ENCODE results near the gene PDE2A. TPM values are rescaled to one million over a fixed set of nuclear protein-coding genes. Genes with fewer than 3 reads are reported as not detected.

The PDE2A gene
- total and polyA plus RNA-seq, 4 donors: 9.4 to 17.5 (median 14.1) TPM

DNA sequence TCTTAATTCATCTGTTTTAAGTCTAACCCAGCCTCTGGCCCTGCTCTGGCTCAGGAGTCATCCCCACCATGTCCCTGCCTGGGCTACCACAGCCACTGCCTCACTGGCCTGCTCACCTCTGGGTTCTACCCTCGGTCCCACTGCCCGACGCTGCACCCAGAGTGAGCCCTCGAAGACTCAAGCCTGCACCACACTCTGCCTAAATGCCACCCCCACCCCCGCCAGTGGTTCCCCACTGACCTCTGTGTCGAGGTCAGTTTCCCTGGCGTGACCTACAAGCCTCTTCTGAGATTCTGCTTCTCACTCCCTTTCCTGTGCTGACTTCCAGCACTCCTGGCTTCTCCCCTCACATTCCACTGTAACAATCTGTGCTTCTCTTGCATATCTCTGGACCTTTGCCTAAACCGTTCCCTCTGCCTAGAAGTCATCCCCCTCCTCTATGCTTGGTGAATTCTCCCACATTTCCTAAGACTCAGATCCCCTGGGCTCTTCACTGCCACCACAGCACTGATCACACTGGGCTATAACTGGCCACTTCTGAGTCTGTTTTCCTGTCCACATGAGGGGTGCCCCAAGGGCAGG is 12.5 kb upstream of the PDE2A start:
- H3K27me3 ChIP-seq (ENCODE audit: control insufficient read depth, insufficient read depth, low read length): no peaks in the 10 kb centered on the region
- DNase-seq (ENCODE audit: low read depth in 4 of 6, low spot score in 6 of 6): peak in 1 of 6 donors; percentile 65
- H3K4me1 ChIP-seq (ENCODE audit: control insufficient read depth, insufficient read depth, low read length): peaks cover 12% of the 10 kb centered on the region
- H3K36me3 ChIP-seq (ENCODE audit: control insufficient read depth, insufficient read depth, low read length): peaks cover 59% of the 10 kb centered on the region
- H3K9me3 ChIP-seq (ENCODE audit: control insufficient read depth, insufficient read depth, low read length): no peaks in the 10 kb centered on the region
- 89% methylated on average over 8 of the region's 8 CpGs for WGBS (ENCODE audit: insufficient coverage)
- no peak overlapping the region for H3K4me3 ChIP-seq (ENCODE audit: low read depth, low read length)
- no peak overlapping the region for H3K27ac ChIP-seq (ENCODE audit: low read depth, low read length)

DNA sequence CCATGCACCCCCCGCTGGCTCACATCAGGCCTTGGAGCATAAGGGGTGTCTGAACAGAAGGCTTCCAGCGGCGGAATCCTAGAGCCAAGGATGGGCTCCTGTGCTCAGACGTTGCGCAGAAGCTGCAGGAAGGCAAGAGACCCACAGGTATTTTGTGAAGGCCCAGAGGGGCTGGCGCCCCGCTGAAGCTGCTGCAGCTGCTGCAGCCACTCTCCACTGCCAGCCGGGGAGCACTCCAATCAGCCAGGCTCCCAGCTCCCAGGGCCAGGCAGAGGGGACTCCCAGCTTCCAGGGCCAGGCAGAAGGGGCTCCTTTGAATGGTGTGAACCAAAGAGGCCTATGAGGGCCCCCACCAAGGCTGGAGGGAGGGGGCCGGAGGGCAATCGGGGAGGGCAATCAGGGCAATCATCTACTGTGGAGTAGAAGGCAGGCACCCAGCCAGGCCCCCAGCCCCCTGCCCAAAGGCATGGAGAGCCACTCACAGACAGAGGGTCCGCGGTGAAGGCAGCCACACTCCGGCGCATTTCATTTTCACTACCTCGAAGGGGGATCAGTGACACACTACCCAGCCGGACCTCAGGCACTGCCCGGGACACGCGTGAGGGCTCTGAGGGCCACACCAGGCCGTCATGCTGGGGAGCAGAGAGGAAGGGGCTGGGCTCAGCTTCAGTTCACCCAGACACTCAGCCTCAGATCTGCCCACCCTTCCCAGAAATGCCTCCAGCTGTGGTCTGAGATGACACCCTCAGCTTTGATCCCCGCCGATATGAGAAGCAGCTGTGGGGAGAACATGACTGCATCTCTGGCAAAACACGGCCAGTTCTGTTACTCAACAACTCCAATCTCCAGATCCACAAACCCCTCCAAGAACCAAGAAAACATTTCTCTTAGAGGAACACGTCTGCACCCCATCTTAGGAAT is 11.6 kb upstream of the PDE2A start:
- no peak overlapping the region for H3K4me3 ChIP-seq (ENCODE audit: low read depth, low read length)
- DNase-seq (ENCODE audit: low read depth in 4 of 6, low spot score in 6 of 6): no peak
- H3K27ac ChIP-seq (ENCODE audit: low read depth, low read length): no peak overlapping the region
- H3K9me3 ChIP-seq (ENCODE audit: control insufficient read depth, insufficient read depth, low read length): no peaks in the 10 kb centered on the region
- 82% methylated on average over 22 of the region's 24 CpGs for WGBS (ENCODE audit: insufficient coverage)
- peaks cover 20% of the 10 kb centered on the region for H3K4me1 ChIP-seq (ENCODE audit: control insufficient read depth, insufficient read depth, low read length)
- H3K36me3 ChIP-seq (ENCODE audit: control insufficient read depth, insufficient read depth, low read length): peaks cover 57% of the 10 kb centered on the region
- H3K27me3 ChIP-seq (ENCODE audit: control insufficient read depth, insufficient read depth, low read length): no peaks in the 10 kb centered on the region

DNA sequence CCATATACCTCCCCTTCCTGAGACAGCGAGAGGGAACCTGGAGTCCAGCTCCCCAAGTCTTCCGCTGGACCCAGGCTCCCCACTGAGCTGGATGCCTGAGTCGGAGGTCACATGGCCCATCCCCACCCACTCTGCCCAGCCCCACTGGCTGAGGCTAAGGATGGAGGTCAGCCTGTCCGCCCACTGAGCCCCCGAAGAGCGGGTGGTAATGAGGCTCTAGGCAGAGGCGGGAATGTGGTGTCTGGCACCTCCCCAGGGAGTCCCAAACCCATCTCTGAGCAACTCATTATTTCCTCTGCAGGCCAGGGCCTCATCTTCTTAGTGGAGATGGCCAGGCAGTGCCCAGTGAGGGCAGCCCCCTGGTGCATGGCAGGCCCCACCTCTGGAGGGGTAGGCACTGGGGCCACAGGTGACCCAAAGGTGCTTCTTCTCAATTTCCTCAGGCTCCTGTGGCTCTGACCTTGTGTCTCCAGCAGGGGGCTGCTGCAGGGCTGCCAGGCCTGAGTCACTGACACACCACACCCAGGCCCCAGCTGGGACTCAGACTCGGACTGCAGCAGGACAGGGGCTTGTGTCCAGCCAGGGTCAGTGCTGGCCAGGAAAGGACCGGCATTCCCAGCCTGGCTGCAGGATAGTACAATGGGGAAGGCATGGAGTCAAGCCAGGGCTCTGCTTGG is 10.2 kb upstream of the PDE2A start:
- H3K36me3 ChIP-seq (ENCODE audit: control insufficient read depth, insufficient read depth, low read length): peaks cover 53% of the 10 kb centered on the region
- H3K4me3 ChIP-seq (ENCODE audit: low read depth, low read length): no peak overlapping the region

DNA sequence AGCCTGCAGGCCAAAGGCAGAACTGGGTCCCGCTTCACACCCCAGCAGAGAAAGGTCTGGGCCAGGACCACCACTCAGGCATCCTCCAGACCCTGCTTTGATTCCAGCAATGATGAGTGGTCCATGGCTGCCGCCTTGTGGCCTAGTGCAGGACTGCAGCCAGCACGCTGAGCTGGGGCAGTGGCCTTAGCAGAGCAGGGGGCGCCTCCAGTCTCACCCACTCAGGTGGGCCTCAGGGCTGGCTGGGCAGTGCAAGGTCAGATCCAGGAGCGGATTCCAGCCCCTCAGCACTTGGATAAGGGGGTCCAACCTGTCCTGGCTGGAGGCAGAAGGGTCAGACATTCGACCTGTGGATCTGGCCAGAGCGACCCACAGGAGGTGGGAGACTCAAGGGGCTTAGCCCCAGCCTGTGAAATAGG is 9.6 kb upstream of the PDE2A start:
- DNase-seq (ENCODE audit: low read depth in 4 of 6, low spot score in 6 of 6): peak in 5 of 6 donors; percentile 31 to 88 (median 47)

More for the DNA sequence above, 10.2 kb upstream of the PDE2A start:
- no peak overlapping the region for H3K27ac ChIP-seq (ENCODE audit: low read depth, low read length)
- H3K4me1 ChIP-seq (ENCODE audit: control insufficient read depth, insufficient read depth, low read length): peaks cover 23% of the 10 kb centered on the region
- WGBS (ENCODE audit: insufficient coverage): 63% methylated on average over 3 of the region's 9 CpGs
- peaks cover 4% of the 10 kb centered on the region for H3K27me3 ChIP-seq (ENCODE audit: control insufficient read depth, insufficient read depth, low read length)
- no peaks in the 10 kb centered on the region for H3K9me3 ChIP-seq (ENCODE audit: control insufficient read depth, insufficient read depth, low read length)
- no peak for DNase-seq (ENCODE audit: low read depth in 4 of 6, low spot score in 6 of 6)

DNA sequence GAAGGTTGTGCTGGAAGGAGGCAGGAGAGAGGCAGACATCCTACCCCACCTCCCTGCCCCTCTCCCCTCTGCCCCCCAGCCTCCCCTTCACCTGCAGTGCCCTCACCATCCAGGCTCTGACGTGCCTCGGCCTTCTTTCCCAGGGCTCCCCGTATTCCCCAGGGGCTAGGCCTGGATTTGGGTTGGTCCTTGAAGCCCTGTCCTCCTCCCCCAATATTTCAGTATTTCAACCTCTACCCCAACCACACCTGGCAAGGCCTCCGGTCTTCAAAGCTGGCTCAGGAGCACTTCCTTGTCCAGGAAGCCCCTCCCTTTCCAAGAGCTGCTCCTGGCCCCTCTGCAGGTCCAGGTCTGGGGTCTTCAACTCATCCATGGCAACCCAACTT is 8.6 kb upstream of the PDE2A start:
- Histone ChIP-seq H3K9me3 (ENCODE audit: control insufficient read depth, insufficient read depth, low read length) (no peaks in the 10 kb centered on the region), H3K4me1 (ENCODE audit: control insufficient read depth, insufficient read depth, low read length) (peaks cover 23% of the 10 kb centered on the region), H3K27me3 (ENCODE audit: control insufficient read depth, insufficient read depth, low read length) (peaks cover 20% of the 10 kb centered on the region), H3K36me3 (ENCODE audit: control insufficient read depth, insufficient read depth, low read length) (peaks cover 38% of the 10 kb centered on the region), H3K4me3 (ENCODE audit: low read depth, low read length) (no peak overlapping the region), H3K27ac (ENCODE audit: low read depth, low read length) (no peak overlapping the region)
- 89% methylated on average over 4 of the region's 4 CpGs for WGBS (ENCODE audit: insufficient coverage)
- no peak for DNase-seq (ENCODE audit: low read depth in 4 of 6, low spot score in 6 of 6)

More for the DNA sequence above, 9.6 kb upstream of the PDE2A start:
- Histone ChIP-seq H3K27ac (ENCODE audit: low read depth, low read length) (no peak overlapping the region), H3K4me1 (ENCODE audit: control insufficient read depth, insufficient read depth, low read length) (peaks cover 23% of the 10 kb centered on the region), H3K9me3 (ENCODE audit: control insufficient read depth, insufficient read depth, low read length) (no peaks in the 10 kb centered on the region), H3K36me3 (ENCODE audit: control insufficient read depth, insufficient read depth, low read length) (peaks cover 47% of the 10 kb centered on the region), H3K4me3 (ENCODE audit: low read depth, low read length) (no peak overlapping the region), H3K27me3 (ENCODE audit: control insufficient read depth, insufficient read depth, low read length) (peaks cover 10% of the 10 kb centered on the region)
- WGBS (ENCODE audit: insufficient coverage): 44% methylated on average over 7 of the region's 7 CpGs

DNA sequence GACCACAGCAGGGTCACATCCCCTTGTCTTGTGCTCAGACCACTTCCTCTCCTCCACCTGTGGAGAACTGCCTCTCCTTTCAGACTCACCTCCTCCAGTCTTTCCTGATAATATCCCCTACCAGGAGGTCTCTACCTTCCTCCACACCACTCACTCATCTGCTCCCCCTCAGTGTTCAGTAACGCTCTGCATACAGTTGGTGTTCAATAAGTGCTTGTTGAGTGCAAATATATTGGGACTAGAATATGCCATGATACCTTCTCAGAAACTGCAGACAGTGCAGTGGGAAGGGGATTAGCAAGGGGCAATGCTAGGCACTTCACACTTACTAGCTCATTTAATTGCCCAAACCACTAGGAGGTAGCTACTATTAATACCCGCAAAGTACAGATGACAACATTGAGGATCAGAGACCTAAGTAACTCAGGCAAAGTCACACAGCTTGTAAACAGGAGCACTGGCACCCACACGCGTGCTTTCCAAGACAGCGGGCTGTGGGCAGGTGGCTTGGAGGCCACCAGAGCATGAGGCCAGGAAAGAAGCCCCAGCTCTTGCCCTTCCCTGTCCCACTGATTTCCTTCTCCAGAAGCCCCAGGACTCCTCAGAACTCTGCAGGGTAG is 8.1 kb upstream of the PDE2A start:
- H3K4me1 ChIP-seq (ENCODE audit: control insufficient read depth, insufficient read depth, low read length): peaks cover 24% of the 10 kb centered on the region
- peaks cover 33% of the 10 kb centered on the region for H3K36me3 ChIP-seq (ENCODE audit: control insufficient read depth, insufficient read depth, low read length)
- no peak for DNase-seq (ENCODE audit: low read depth in 4 of 6, low spot score in 6 of 6)
- no peaks in the 10 kb centered on the region for H3K9me3 ChIP-seq (ENCODE audit: control insufficient read depth, insufficient read depth, low read length)
- peaks cover 25% of the 10 kb centered on the region for H3K27me3 ChIP-seq (ENCODE audit: control insufficient read depth, insufficient read depth, low read length)
- no peak overlapping the region for H3K27ac ChIP-seq (ENCODE audit: low read depth, low read length)
- H3K4me3 ChIP-seq (ENCODE audit: low read depth, low read length): no peak overlapping the region
- WGBS (ENCODE audit: insufficient coverage): 95% methylated on average over 3 of the region's 5 CpGs

DNA sequence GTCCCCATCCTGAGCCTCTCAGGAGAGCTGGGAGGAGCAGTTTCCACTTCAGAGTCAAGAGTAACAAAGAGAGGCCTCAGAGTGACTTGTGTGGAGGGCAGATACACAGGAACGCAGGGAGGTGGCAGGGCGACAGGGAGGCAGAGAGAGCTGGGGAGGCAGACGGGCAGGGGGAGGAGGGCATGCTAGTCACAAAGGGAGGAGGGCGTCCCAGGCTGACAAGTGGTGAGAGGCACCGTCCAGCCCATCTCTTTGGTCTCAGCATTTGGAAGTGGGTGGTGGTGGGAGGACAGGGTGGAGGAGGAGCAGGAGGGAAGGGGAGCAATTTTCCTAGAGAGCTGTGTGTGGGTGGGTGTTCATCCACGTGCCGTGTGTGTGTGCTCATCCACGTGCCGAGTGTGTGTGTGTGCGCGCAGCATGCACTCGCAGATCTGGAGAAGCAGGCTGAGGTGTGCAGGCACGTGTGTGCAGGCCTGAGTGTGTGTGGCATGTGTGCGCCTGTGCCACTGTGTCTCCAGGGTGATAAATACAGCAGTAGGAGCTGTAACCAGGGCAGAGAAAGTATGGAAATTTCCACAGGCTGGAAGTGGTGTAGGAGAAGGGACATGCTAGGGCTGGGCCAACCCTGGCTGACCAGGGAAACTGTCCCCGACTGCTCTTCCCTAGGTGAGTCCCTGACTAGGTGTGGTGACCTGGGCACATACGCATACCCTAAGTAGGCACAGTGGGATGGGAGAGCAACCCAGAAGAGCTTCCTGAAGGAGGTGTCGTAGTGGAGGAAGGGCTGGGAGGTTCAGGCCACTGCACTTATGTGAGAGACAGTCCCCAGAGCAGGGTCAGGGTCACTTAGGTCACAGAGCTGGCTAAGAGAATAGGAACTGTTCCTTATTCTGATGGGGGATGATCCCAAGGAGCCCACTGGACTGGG is 7.3 kb upstream of the PDE2A start:
- H3K4me1 ChIP-seq (ENCODE audit: control insufficient read depth, insufficient read depth, low read length): peaks cover 33% of the 10 kb centered on the region
- no peak overlapping the region for H3K4me3 ChIP-seq (ENCODE audit: low read depth, low read length)
- H3K27me3 ChIP-seq (ENCODE audit: control insufficient read depth, insufficient read depth, low read length): peaks cover 33% of the 10 kb centered on the region
- no peak for DNase-seq (ENCODE audit: low read depth in 4 of 6, low spot score in 6 of 6)
- no peaks in the 10 kb centered on the region for H3K9me3 ChIP-seq (ENCODE audit: control insufficient read depth, insufficient read depth, low read length)
- 47% methylated on average over 16 of the region's 17 CpGs for WGBS (ENCODE audit: insufficient coverage)
- no peak overlapping the region for H3K27ac ChIP-seq (ENCODE audit: low read depth, low read length)
- H3K36me3 ChIP-seq (ENCODE audit: control insufficient read depth, insufficient read depth, low read length): peaks cover 29% of the 10 kb centered on the region

DNA sequence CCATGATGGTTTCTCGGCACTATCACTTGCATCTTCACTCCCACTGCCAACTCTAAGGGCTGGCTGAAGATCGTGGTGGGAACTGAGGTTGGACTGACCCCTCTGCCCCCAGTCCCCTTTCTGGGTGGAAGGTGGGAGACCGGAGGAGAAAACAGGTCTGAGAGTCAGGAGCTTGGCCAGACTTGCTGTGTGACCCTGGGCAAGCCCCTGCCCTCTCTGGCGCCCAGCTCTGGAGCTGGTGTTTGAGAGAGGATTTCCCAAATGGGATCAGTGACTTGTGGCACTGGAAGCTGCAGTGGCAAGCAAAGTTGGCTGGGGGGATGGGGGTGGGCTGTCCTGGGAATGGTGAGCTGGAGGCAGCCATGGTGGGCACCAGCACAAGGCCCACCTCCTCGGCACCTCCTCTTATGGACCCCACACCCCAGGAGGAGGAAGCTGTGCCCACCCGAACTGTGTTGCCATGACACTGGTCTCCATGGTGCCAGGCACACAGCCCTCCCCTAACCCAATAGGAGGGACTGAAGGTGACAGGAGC is 6.5 kb upstream of the PDE2A start:
- no peak overlapping the region for H3K27ac ChIP-seq (ENCODE audit: low read depth, low read length)

More for the DNA sequence above, 6.5 kb upstream of the PDE2A start:
- 79% methylated on average over 2 of the region's 6 CpGs for WGBS (ENCODE audit: insufficient coverage)
- no peak for DNase-seq (ENCODE audit: low read depth in 4 of 6, low spot score in 6 of 6)
- peaks cover 41% of the 10 kb centered on the region for H3K27me3 ChIP-seq (ENCODE audit: control insufficient read depth, insufficient read depth, low read length)
- no peaks in the 10 kb centered on the region for H3K9me3 ChIP-seq (ENCODE audit: control insufficient read depth, insufficient read depth, low read length)
- no peak overlapping the region for H3K4me3 ChIP-seq (ENCODE audit: low read depth, low read length)
- peaks cover 34% of the 10 kb centered on the region for H3K4me1 ChIP-seq (ENCODE audit: control insufficient read depth, insufficient read depth, low read length)
- peaks cover 23% of the 10 kb centered on the region for H3K36me3 ChIP-seq (ENCODE audit: control insufficient read depth, insufficient read depth, low read length)

All from spinal cord (tissue), 10 donors.